ENCODE measurements around the gene IQCK.
"Not testable (repeated sequence)": the region's sequence is repeated elsewhere in the genome, so short reads cannot be mapped to it uniquely, and the experiment has no call there.

DNA sequence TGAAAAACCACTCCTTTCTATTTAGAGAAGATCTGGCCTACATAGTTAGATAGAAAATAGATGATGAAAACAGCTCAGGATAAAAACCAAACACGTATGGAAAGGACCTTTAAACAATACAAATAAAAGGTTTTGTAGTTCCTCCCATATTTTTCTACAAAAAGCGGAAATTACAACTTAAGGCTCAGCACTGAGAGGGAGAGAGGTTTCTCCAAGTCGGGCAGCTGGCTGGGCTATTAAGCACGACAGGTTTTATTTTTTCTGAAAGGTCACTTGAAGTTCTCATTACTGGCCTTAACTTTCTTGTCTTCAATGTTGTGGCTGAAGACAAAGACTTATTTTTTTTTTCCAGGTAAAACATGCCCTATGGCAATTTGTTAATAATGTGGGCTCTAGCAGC lies 83.8 kb downstream of the IQCK start:
- TF ChIP-seq, protein P1, sequence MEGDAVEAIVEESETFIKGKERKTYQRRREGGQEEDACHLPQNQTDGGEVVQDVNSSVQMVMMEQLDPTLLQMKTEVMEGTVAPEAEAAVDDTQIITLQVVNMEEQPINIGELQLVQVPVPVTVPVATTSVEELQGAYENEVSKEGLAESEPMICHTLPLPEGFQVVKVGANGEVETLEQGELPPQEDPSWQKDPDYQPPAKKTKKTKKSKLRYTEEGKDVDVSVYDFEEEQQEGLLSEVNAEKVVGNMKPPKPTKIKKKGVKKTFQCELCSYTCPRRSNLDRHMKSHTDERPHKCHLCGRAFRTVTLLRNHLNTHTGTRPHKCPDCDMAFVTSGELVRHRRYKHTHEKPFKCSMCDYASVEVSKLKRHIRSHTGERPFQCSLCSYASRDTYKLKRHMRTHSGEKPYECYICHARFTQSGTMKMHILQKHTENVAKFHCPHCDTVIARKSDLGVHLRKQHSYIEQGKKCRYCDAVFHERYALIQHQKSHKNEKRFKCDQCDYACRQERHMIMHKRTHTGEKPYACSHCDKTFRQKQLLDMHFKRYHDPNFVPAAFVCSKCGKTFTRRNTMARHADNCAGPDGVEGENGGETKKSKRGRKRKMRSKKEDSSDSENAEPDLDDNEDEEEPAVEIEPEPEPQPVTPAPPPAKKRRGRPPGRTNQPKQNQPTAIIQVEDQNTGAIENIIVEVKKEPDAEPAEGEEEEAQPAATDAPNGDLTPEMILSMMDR (IDR thresholded peaks at IDR 0.05), result not testable (repeated sequence)
- TF ChIP-seq POLR2A (IDR thresholded peaks at IDR 0.05), result not testable (repeated sequence)
